H1 (cell line): ENCODE results near the gene ITFG2. TPM values are rescaled to one million over a fixed set of nuclear protein-coding genes. Genes with fewer than 3 reads are reported as not detected.

Experiments
- CTCF ChIA-PET: fragments of 300-600 bp; sonication (Branson Sonifier 250); formaldehyde crosslinking; loops from one replicate; lab custom pipeline; 2021; ENCODE audit not compliant: partially characterized antibody; lab: Charles Lee
- POLR2A ChIA-PET: fragments of 300-600 bp; sonication (Branson Sonifier 250); formaldehyde crosslinking; loops from one replicate; lab custom pipeline; 2021; ENCODE audit warnings: inconsistent platforms; ENCODE audit not compliant: partially characterized antibody; lab: Charles Lee
- DNase-seq, 2 experiments: peaks; one replicate each; pipeline versions ENCODE4 v3.0.0 to v3.0.0-alpha.2; 2010 to 2022; ENCODE audit warnings: low spot score in 2 of 2, low read depth in 1 of 2, mixed read lengths in 1 of 2
- FAIRE-seq: peaks from 2 replicates; lab custom pipeline; 2011; peaks lifted over from hg19 to GRCh38; lab: Jason Lieb, UNC
- H2AFZ ChIP-seq: 2 replicates; pipeline ENCODE4 v1.8.1; 2012; ENCODE audit warnings: low read length, inconsistent platforms
- H2AK5ac ChIP-seq: 2 replicates; pipeline ENCODE4 v1.6.1; 2013; ENCODE audit warnings: low read depth, low read length
- H2BK120ac ChIP-seq: replicated peaks from 2 replicates; pipeline ENCODE3; 2013; ENCODE audit warnings: low read depth, low read length, inconsistent platforms
- H2BK12ac ChIP-seq: 2 replicates; pipeline ENCODE4 v1.6.1; 2013; ENCODE audit warnings: low read depth, low read length
- H2BK15ac ChIP-seq: 2 replicates; pipeline ENCODE4 v1.6.1; 2013; ENCODE audit warnings: low read length
- H2BK20ac ChIP-seq: 2 replicates; pipeline ENCODE4 v1.6.1; 2013; ENCODE audit warnings: low read length
- H2BK5ac ChIP-seq: 2 replicates; pipeline ENCODE4 v1.6.1; 2013; ENCODE audit warnings: low read depth, low read length
- H3K14ac ChIP-seq: 2 replicates; pipeline ENCODE4 v1.6.1; 2013; ENCODE audit warnings: inconsistent platforms; ENCODE audit not compliant: insufficient read length
- H3K18ac ChIP-seq: 2 replicates; pipeline ENCODE4 v1.6.1; 2013; ENCODE audit warnings: low read length; ENCODE audit errors: extremely low read depth
- H3K23ac ChIP-seq: 2 replicates; pipeline ENCODE4 v1.6.1; 2013; ENCODE audit warnings: inconsistent platforms; ENCODE audit not compliant: insufficient read length
- H3K23me2 ChIP-seq: 2 replicates; pipeline ENCODE4 v1.6.1; 2013; ENCODE audit warnings: low read depth, low read length
- H3K27ac ChIP-seq: 2 replicates; pipeline ENCODE4 v1.6.1; 2011; ENCODE audit warnings: low read depth, low read length, inconsistent platforms
- H3K27me3 ChIP-seq, 4 experiments: replicated peaks in 1 of 4; 1 replicate in 1 of 4; 2 replicates in 3 of 4; pipeline versions ENCODE4 v1.6.1 to v1.8.1; 2011 to 2013; ENCODE audit warnings: low read length in 3 of 4, mild to moderate bottlenecking in 3 of 4, inconsistent platforms in 2 of 4, mixed read lengths in 2 of 4, moderate library complexity in 1 of 4; ENCODE audit not compliant: control insufficient read depth in 3 of 4, insufficient read depth in 3 of 4; ENCODE audit errors: extremely low read depth in 1 of 4
- H3K36me3 ChIP-seq, 4 experiments: 2 replicates each; pipeline versions ENCODE4 v1.6.1 to v1.8.1; 2011 to 2013; ENCODE audit warnings: mild to moderate bottlenecking in 4 of 4, low read length in 3 of 4, moderate library complexity in 2 of 4, control low read depth in 1 of 4, inconsistent platforms in 1 of 4; ENCODE audit not compliant: insufficient read depth in 4 of 4, control insufficient read depth in 2 of 4
- H3K4ac ChIP-seq: replicated peaks from 2 replicates; pipeline ENCODE3; 2013; ENCODE audit warnings: low read length, low read depth, mixed read lengths, inconsistent platforms; ENCODE audit not compliant: insufficient read length
- H3K4me1 ChIP-seq, 4 experiments: replicated peaks in 1 of 4; 1 replicate in 1 of 4; 2 replicates in 3 of 4; pipeline versions ENCODE4 v1.6.1 to v1.8.1; 2011 to 2013; ENCODE audit warnings: low read length in 3 of 4, inconsistent platforms in 2 of 4, mixed read lengths in 1 of 4; ENCODE audit not compliant: insufficient read depth in 4 of 4, control insufficient read depth in 3 of 4
- H3K4me2 ChIP-seq, 2 experiments: 2 replicates each; pipeline versions ENCODE4 v1.6.1 to v1.8.1; 2011 to 2013; ENCODE audit warnings: low read depth in 2 of 2, low read length in 2 of 2, control low read depth in 1 of 2, inconsistent platforms in 1 of 2, mild to moderate bottlenecking in 1 of 2; ENCODE audit not compliant: insufficient read depth in 1 of 2
- H3K4me3 ChIP-seq, 4 experiments: fragments of 200-600, 300-600 bp in 1 of 4; sonication (generic), shearing (Covaris generic), sonication (Bioruptor Twin) in 1 of 4; 2 replicates each; pipeline versions ENCODE4 v1.5.1 to v1.8.1; 2011 to 2016; ENCODE audit warnings: low read length in 4 of 4, low read depth in 3 of 4, control low read depth in 2 of 4, inconsistent platforms in 2 of 4, mild to moderate bottlenecking in 2 of 4, mixed read lengths in 1 of 4, moderate library complexity in 1 of 4; ENCODE audit not compliant: insufficient read depth in 2 of 4; ENCODE audit errors: extremely low read depth in 1 of 4
- H3K56ac ChIP-seq: replicated peaks from 2 replicates; pipeline ENCODE3; 2013; ENCODE audit warnings: low read depth, mild to moderate bottlenecking, mixed read lengths, low read length, inconsistent platforms; ENCODE audit not compliant: insufficient read length
- H3K79me1 ChIP-seq: 2 replicates; pipeline ENCODE4 v1.6.1; 2013; ENCODE audit warnings: low read depth, low read length, control low read depth
- H3K79me2 ChIP-seq, 2 experiments: 2 replicates each; pipeline versions ENCODE4 v1.6.1 to v1.8.1; 2012 to 2013; ENCODE audit warnings: low read length in 2 of 2, mild to moderate bottlenecking in 2 of 2, inconsistent platforms in 1 of 2; ENCODE audit not compliant: insufficient read depth in 2 of 2, control insufficient read depth in 1 of 2
- H3K9ac ChIP-seq, 4 experiments: replicated peaks in 1 of 4; 1 replicate in 1 of 4; 2 replicates in 3 of 4; pipeline versions ENCODE4 v1.6.1 to v1.8.1; 2011 to 2013; ENCODE audit warnings: low read depth in 3 of 4, low read length in 3 of 4, control low read depth in 2 of 4, mild to moderate bottlenecking in 2 of 4, moderate library complexity in 2 of 4, inconsistent platforms in 1 of 4; ENCODE audit errors: extremely low read depth in 1 of 4
- H3K9me3 ChIP-seq, 2 experiments: 2 replicates each; pipeline versions ENCODE4 v1.6.1 to v1.8.1; 2012 to 2013; ENCODE audit warnings: mild to moderate bottlenecking in 2 of 2, moderate library complexity in 2 of 2, control low read depth in 1 of 2, inconsistent platforms in 1 of 2, low read depth in 1 of 2, low read length in 1 of 2, mixed read lengths in 1 of 2; ENCODE audit not compliant: insufficient read depth in 2 of 2
- H4K20me1 ChIP-seq, 2 experiments: replicated peaks in 1 of 2; 2 replicates each; pipeline versions ENCODE3 to v1.8.1; 2011 to 2013; ENCODE audit warnings: inconsistent platforms in 2 of 2, low read length in 2 of 2, mild to moderate bottlenecking in 1 of 2; ENCODE audit not compliant: insufficient read depth in 2 of 2, control insufficient read depth in 1 of 2
- H4K5ac ChIP-seq: 2 replicates; pipeline ENCODE4 v1.6.1; 2013; ENCODE audit warnings: low read length, low read depth, mixed read lengths, inconsistent platforms; ENCODE audit not compliant: insufficient read length
- H4K8ac ChIP-seq: 2 replicates; pipeline ENCODE4 v1.8.0; 2013; ENCODE audit warnings: mild to moderate bottlenecking, moderate library complexity, low read length, inconsistent platforms; ENCODE audit not compliant: insufficient read depth; ENCODE audit errors: extremely low read depth
- H4K91ac ChIP-seq: replicated peaks from 2 replicates; pipeline ENCODE3; 2013; ENCODE audit warnings: low read length, mixed read lengths, inconsistent platforms; ENCODE audit not compliant: insufficient read length
- BCL11A ChIP-seq, 2 experiments: IDR thresholded peaks; one replicate each; pipeline ENCODE4 v1.6.1; 2011; ENCODE audit warnings: low read depth in 2 of 2, low read length in 2 of 2, mild to moderate bottlenecking in 2 of 2
- CHD1 ChIP-seq: IDR thresholded peaks from 2 replicates; pipeline ENCODE4 v1.6.1; 2012; ENCODE audit warnings: low read depth, low read length, improper control_type of control experiment
- FOSL1 ChIP-seq: IDR thresholded peaks from 2 replicates; pipeline ENCODE4 v1.6.1; 2011; ENCODE audit warnings: mild to moderate bottlenecking, low read depth, low read length, moderate library complexity; ENCODE audit not compliant: insufficient read depth
- KDM4A ChIP-seq: IDR thresholded peaks from one replicate; pipeline ENCODE4 v1.7.1; 2012; ENCODE audit warnings: low read depth, mild to moderate bottlenecking, moderate library complexity, low read length, inconsistent platforms; ENCODE audit not compliant: severe bottlenecking
- POLR2A ChIP-seq, 2 experiments: IDR thresholded peaks; 1 replicate in 1 of 2; 2 replicates in 1 of 2; pipeline ENCODE4 v1.6.1; 2011; ENCODE audit warnings: low read depth in 2 of 2, low read length in 2 of 2, mild to moderate bottlenecking in 2 of 2; ENCODE audit errors: control extremely low read depth in 1 of 2
- POLR2AphosphoS5 ChIP-seq: IDR thresholded peaks from 2 replicates; pipeline ENCODE4 v1.6.1; 2011; ENCODE audit warnings: low read depth, low read length
- RBBP5 ChIP-seq: IDR thresholded peaks from 2 replicates; pipeline ENCODE4 v1.7.1; 2012; ENCODE audit warnings: low read depth, mild to moderate bottlenecking, inconsistent platforms, low read length, moderate library complexity, borderline replicate concordance
- RFX5 ChIP-seq: IDR thresholded peaks from 2 replicates; pipeline ENCODE4 v1.6.1; 2011; ENCODE audit warnings: low read depth, low read length, improper control_type of control experiment, borderline replicate concordance
- RNF2 ChIP-seq: fragments of 200-900, 300-1000 bp; sonication (generic); IDR thresholded peaks from 2 replicates; pipeline ENCODE4 v1.7.1; 2016; ENCODE audit warnings: borderline replicate concordance, low read depth, mild to moderate bottlenecking, antibody characterized with exemption, low read length; ENCODE audit not compliant: poor library complexity, severe bottlenecking; ENCODE audit errors: missing control alignments
- SP2 ChIP-seq: IDR thresholded peaks from 2 replicates; pipeline ENCODE4 v1.6.1; 2012; ENCODE audit warnings: mild to moderate bottlenecking, low read length, inconsistent platforms
- SP4 ChIP-seq: IDR thresholded peaks from 2 replicates; pipeline ENCODE4 v1.6.1; 2012; ENCODE audit warnings: low read length, inconsistent platforms
- SRF ChIP-seq: IDR thresholded peaks from 2 replicates; pipeline ENCODE4 v1.6.1; 2011; ENCODE audit warnings: mild to moderate bottlenecking, low read depth, low read length, moderate library complexity
- ZNF274 ChIP-seq: IDR thresholded peaks from 2 replicates; pipeline ENCODE4 v1.7.0; 2012; ENCODE audit warnings: low read length, borderline replicate concordance; ENCODE audit errors: extremely low read depth
- WGBS, 2 experiments: shearing (Covaris generic) in 1 of 2; methylation state at CpG; one replicate each; pipeline versions ENCODE4 v1.1.6 to v1.1.7; 2013 to 2015; ENCODE audit warnings: low lambda C conversion rate in 2 of 2, mixed read lengths in 2 of 2, inconsistent platforms in 1 of 2, low coverage in 1 of 2, missing lambda C conversion rate in 1 of 2; ENCODE audit not compliant: insufficient replicate concordance in 2 of 2, insufficient coverage in 1 of 2, insufficient read length in 1 of 2; ENCODE audit errors: extremely low coverage in 1 of 2, missing lambda C conversion rate in 1 of 2; 5-methylcytosine and 5-hydroxymethylcytosine counted together
- polyA plus RNA-seq, 7 experiments: library from polyadenylated mRNA; depleted of rRNA in 3 of 7; stranded (reverse) in 5 of 7; unstranded in 2 of 7; fragments of >200 nt in 5 of 7; fragments of 200-250 nt in 2 of 7; gene quantifications; 1 replicate in 5 of 7; 2 replicates in 1 of 7; 4 replicates in 1 of 7; pipeline versions ENCODE4 v1.2.1 to v1.2.3, GENCODE V29; 2011 to 2013; ENCODE audit warnings: missing spikeins in 2 of 7, mixed read lengths in 2 of 7
- total RNA-seq: library from RNA; stranded (reverse); fragmentation: NEBNext Ultra II Directional; extraction: Animal tissue kit (Norgen Biotek cat#: 25700); gene quantifications from 2 replicates; pipeline ENCODE4 v1.2.1, GENCODE V29; 2021

The ITFG2 gene
- total and polyA plus RNA-seq, 2 of the 8 experiments (the other 6 are each of a cell fraction or from before 2014, with no cell fraction given) = 15.0 to 22.9 TPM

DNA sequence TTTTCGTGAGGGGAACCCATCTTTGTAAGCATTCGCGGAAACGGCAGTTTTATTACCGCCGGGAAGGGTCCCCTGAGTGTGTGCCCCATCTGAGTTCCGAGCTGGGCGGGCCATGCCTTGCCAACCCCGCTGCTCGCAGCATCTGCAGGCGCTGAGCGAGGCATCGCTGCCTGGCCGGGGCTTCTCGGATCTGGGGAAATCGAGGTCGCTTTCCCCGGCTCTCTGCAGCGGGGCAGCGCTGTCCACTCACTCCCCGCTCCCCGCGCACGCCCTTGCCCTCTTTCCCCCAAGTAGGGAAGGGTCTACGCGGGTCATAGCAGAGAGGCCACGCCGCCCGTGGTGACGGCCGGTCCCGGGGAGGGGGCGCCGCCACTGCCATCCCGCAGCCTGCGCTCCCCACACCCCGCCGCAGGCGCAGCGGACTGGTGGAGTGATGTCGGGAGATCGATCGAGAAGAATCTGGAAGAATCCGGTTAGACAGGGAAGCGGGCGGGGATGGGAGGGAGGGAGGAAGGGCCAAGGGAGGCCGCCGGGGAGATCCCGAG is 18.2 kb upstream of the ITFG2 start:
- FAIRE-seq = no peak
- Histone ChIP-seq H2BK15ac (no peak overlapping the region), H3K79me1 (peaks cover 5% of the 10 kb centered on the region; the same call in 1 of the 2 replicates), H3K27ac (no peak overlapping the region), H3K18ac (peak overlapping the region; percentile 82), H3K79me2 (peaks cover 0 to 25% of the 10 kb centered on the region in 2 experiments; a peak in 2 of 4 replicates), H2AFZ (peak overlapping the region; percentile 19; the same call in 1 of the 2 replicates), H3K9ac (peak overlapping the region in 3 of 4 experiments; percentile 49 to 72 (median 56); a peak in 6 of 7 replicates), H2BK120ac (no peak overlapping the region), H4K8ac (peak overlapping the region; percentile 94), H3K56ac (no peak overlapping the region), H3K4me3 (peak overlapping the region; percentile 59 to 73 (median 66)), H2BK5ac (no peak overlapping the region), H4K20me1 (peaks cover 12 to 19% of the 10 kb centered on the region in 2 experiments), H3K27me3 (peaks cover 0 to 6% (median 4%) of the 10 kb centered on the region in 4 experiments; a peak in 6 of 7 replicates), H3K14ac (no peak overlapping the region), H2AK5ac (no peak overlapping the region), H3K23ac (no peak overlapping the region), H3K4me2 (peak overlapping the region; percentile 86 to 92), H3K36me3 (peaks cover 16 to 25% (median 21%) of the 10 kb centered on the region in 4 experiments), H2BK12ac (peak overlapping the region; percentile 84), H4K91ac (peak overlapping the region; percentile 49), H2BK20ac (no peak overlapping the region), H3K4ac (peak overlapping the region; percentile 34), H3K23me2 (peaks cover 11% of the 10 kb centered on the region; the same call in 1 of the 2 replicates), H3K9me3 (no peaks in the 10 kb centered on the region), H4K5ac (no peak overlapping the region), H3K4me1 (peaks cover 4 to 6% (median 5%) of the 10 kb centered on the region in 4 experiments; a peak in 5 of 7 replicates)
- peak in 1 of 2 experiments; percentile 77 for DNase-seq
- WGBS, 2 experiments = 4% methylated on average over 33 of the region's 49 CpGs; no CpG with 5 or more reads in 1 of the 2 experiments
- ChIA-PET CTCF (interaction anchor here (0.6 to 5.2 kb wide), 3 partner anchors 10 to 105 kb away, joined by 3 to 34 read pairs (median 5); no protein-coding TSS in a partner anchor), POLR2A (interaction anchor here (0.7 to 5.0 kb wide), 10 partner anchors 10 to 169 kb away, joined by 3 to 54 read pairs (median 4); partner anchors contain the start of gene ITFG2)
- no peak for TF ChIP-seq SP2
- no peak for TF ChIP-seq RNF2
- TF ChIP-seq POLR2A (IDR thresholded peaks at IDR 0.05; ENCODE audit: control extremely low read depth in 1 of 2, low read depth in 2 of 2, low read length in 2 of 2) = peak in 1 of 2 experiments; percentile 64; a peak in 2 of 3 replicates
- TF ChIP-seq CHD1 = no peak
- no peak; the same call in 1 of the 2 replicates for TF ChIP-seq POLR2AphosphoS5
- no peak for TF ChIP-seq SRF
- peak; percentile 85 for TF ChIP-seq KDM4A
- no peak for TF ChIP-seq FOSL1
- no peak for TF ChIP-seq SP4
- TF ChIP-seq RBBP5 = peak; percentile 98; the same call in 1 of the 2 replicates
- TF ChIP-seq ZNF274 = no peak
- no peak for TF ChIP-seq BCL11A (IDR thresholded peaks at IDR 0.05; ENCODE audit: low read depth in 2 of 2, low read length in 2 of 2)
- no peak for TF ChIP-seq RFX5
